SK-N-SH (cell line): ENCODE results near the gene CYS1.
"Not testable (repeated sequence)": the region's sequence is repeated elsewhere in the genome, so short reads cannot be mapped to it uniquely, and the experiment has no call there.

Source experiments
- EP300 ChIP-seq, 2 experiments: IDR thresholded peaks; 2 replicates each; pipeline versions ENCODE4 v1.4.0 to v1.6.1; 2012; ENCODE audit warnings: borderline replicate concordance in 1 of 2, low read depth in 1 of 2, low read length in 1 of 2
- EZH2phosphoT487 ChIP-seq: fragments of 200-600 bp; sonication (generic); IDR thresholded peaks from 2 replicates; pipeline ENCODE4 v1.6.1; 2017; ENCODE audit warnings: low read depth, mixed run types, mild to moderate bottlenecking, antibody characterized with exemption, moderate library complexity, borderline replicate concordance
- FOXJ3 ChIP-seq: sonication (generic); formaldehyde crosslinking; IDR thresholded peaks from 2 replicates; pipeline ENCODE4 v1.5.1; 2020; ENCODE audit warnings: mild to moderate bottlenecking, missing genetic modification reagents
- GABPA ChIP-seq: IDR thresholded peaks from 2 replicates; pipeline ENCODE4 v1.4.0; 2012; ENCODE audit warnings: low read depth, mild to moderate bottlenecking
- POLR2AphosphoS5 ChIP-seq: IDR thresholded peaks from 2 replicates; pipeline ENCODE4 v1.6.1; 2012; ENCODE audit warnings: low read depth, low read length
- RAD21 ChIP-seq: IDR thresholded peaks from 2 replicates; pipeline ENCODE4 v1.6.1; 2012; ENCODE audit warnings: mild to moderate bottlenecking, low read length
- RCOR1 ChIP-seq: fragments of 150-350 bp; IDR thresholded peaks from 2 replicates; pipeline ENCODE4 v1.6.1; 2017; ENCODE audit warnings: antibody characterized with exemption, low read length
- TAF1 ChIP-seq: IDR thresholded peaks from 2 replicates; pipeline ENCODE4 v1.6.1; 2012; ENCODE audit warnings: low read depth, mild to moderate bottlenecking, low read length, moderate library complexity, borderline replicate concordance
- TCF12 ChIP-seq: IDR thresholded peaks from 2 replicates; pipeline ENCODE4 v1.4.0; 2012
- TEAD4 ChIP-seq: IDR thresholded peaks from 2 replicates; pipeline ENCODE4 v1.4.0; 2012; ENCODE audit warnings: mild to moderate bottlenecking, borderline replicate concordance; ENCODE audit not compliant: insufficient read depth
- YY1 ChIP-seq: IDR thresholded peaks from 2 replicates; pipeline ENCODE4 v1.4.0; 2012; ENCODE audit warnings: low read depth, mild to moderate bottlenecking
- TF ChIP-seq, protein P1 (sequence below): fragments of 200-600 bp; sonication (generic); IDR thresholded peaks from 2 replicates; pipeline ENCODE4 v1.6.1; 2017; ENCODE audit warnings: antibody characterized with exemption, mild to moderate bottlenecking, moderate library complexity

DNA sequence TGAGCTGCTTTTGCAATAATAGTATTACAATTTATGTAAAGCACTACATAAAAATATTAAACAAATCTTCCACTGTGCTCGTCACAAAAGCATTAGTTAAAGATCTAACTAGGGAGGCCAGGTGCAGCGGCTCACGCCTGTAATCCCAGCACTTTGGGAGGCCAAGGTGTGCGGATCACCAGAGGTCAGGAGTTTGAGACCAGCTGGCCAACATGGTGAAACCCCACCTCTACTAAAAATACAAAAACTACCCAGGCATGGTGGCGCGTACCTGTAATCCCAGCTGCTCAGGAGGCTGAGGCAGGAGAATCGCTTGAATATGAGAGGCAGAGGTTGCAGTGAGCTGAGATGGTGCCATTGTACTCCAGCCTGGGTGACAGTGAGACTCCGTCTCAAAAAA lies 49.4 kb downstream of the CYS1 start:
- TF ChIP-seq, protein P1, sequence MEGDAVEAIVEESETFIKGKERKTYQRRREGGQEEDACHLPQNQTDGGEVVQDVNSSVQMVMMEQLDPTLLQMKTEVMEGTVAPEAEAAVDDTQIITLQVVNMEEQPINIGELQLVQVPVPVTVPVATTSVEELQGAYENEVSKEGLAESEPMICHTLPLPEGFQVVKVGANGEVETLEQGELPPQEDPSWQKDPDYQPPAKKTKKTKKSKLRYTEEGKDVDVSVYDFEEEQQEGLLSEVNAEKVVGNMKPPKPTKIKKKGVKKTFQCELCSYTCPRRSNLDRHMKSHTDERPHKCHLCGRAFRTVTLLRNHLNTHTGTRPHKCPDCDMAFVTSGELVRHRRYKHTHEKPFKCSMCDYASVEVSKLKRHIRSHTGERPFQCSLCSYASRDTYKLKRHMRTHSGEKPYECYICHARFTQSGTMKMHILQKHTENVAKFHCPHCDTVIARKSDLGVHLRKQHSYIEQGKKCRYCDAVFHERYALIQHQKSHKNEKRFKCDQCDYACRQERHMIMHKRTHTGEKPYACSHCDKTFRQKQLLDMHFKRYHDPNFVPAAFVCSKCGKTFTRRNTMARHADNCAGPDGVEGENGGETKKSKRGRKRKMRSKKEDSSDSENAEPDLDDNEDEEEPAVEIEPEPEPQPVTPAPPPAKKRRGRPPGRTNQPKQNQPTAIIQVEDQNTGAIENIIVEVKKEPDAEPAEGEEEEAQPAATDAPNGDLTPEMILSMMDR, result not testable (repeated sequence)
- not testable (repeated sequence) for TF ChIP-seq RAD21; TAF1; EP300 (IDR thresholded peaks at IDR 0.05; ENCODE audit: borderline replicate concordance in 1 of 2, low read depth in 1 of 2, low read length in 1 of 2); POLR2AphosphoS5; GABPA; RCOR1; YY1; TCF12; FOXJ3 (CRISPR knock-in tag); EZH2phosphoT487; TEAD4
